ENCODE data around the gene TMEM120B.

Gene TMEM120B

DNA sequence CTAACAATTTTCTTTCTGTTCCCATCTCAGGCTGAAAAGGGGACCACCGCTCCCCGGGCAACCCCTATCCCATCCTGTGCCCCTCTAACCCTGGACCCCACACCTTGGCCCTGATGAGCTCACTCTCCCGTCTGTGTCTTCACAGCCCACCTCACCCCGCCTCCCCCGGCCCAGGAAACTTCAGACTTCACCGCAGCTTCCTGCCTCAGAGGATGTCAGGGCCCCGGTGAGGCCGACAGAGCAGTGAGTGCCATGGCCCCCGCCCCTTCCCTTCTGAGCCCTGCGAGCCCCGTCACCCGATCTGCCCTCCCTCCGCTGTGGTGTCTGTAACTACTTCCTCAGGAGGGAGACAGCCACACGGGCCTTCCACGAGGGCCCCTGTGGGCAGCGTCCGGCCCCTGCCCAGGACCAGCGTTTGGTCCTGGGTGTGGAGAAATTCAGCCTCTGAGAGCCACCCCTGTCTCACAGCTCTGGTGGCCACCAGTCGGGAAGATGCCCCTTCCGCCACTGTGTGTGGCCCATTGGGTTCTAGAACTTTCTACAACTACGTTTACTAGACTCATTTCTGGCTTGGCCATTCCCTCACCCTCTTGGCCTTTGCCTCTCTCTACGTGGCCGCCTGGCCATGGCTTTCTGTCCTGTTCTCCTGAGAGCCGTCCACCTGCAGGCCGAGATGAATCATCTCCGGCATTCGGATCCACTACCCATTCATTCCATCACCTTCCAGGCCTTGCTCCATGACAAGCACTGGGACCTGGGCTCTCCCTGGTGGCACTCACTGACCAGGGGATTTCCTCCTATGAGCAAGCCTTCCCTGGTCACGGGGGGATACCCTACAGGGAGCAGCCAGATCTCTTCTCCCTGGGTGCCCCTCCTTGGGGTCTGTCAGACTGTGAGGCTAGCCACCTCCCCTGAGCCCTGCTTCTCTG, 77.5 kb downstream of the TMEM120B start:
- in situ Hi-C loops (cut with MboI; ENCODE audit: low sequenced_read_pairs): loop anchor here (10.0 kb wide), 1 partner anchor 95 kb away; the partner anchor contains the start of gene PSMD9

DNA sequence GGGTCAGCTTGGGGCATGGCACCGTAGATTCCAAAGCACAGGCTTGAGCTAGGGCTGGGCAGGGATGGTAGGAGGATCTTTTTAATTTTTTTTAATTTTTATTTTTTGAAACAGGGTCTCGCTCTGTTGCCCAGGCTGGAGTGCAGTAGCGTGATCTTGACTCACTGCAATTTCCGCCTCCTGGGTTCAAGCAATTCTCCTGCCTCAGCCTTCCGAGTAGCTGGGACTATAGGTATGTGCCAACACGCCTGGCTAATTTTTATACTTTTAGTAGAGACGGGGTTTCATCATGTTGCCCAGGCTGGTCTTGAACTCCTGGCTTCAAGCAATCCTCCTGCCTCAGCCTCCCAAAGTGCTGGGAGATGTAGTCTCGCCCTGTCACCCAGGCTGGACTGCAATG, 78.2 kb downstream of the TMEM120B start:
- in situ Hi-C loops (cut with MboI; ENCODE audit: low sequenced_read_pairs): loop anchor here (10.0 kb wide), 1 partner anchor 94 kb away; the partner anchor contains the start of gene PSMD9

DNA sequence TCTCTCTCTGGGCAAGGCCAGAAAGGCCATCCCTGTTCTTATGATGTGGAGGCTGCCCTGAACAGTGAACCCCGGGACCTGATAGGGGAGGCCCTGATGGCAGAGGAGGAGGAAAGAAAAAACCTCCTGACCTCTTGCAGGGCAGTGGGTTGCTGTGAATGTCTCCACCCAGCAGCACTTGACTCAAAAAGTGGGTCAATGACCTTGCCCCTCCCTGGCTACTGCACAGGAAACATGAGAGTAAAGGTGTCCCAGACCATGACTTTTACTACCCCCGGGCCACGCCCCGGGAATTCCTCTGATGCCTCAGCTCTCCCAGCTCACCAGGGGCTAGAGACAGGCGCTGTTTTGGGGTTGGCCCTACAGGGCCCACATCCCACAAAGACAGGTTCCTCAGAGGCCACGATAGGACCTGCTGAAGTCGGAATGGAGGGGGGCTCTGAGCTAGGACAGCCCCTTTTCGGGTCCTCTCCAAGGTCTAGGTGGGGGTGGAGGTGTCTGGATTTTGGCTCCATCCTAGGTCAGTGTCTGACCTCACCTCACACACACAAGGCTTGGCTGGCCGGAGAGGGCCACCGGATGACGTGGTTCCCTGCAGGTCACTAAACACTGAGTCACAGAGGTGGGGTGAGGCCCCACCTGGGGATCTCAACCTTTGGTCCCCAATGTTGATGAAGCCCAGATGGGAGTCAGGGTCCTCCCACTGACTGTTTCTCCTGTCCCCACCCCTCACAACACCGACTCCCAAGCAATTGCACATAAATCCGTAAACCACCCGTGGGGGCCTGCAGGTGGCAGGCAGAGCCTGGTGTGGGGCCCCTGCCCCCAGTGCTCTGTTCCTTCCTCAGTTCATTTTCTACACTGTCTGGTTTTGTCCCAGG, 79.4 kb downstream of the TMEM120B start:
- in situ Hi-C loops (cut with MboI; ENCODE audit: low sequenced_read_pairs): loop anchor here (10.0 kb wide), 1 partner anchor 93 kb away; the partner anchor contains the start of gene PSMD9

DNA sequence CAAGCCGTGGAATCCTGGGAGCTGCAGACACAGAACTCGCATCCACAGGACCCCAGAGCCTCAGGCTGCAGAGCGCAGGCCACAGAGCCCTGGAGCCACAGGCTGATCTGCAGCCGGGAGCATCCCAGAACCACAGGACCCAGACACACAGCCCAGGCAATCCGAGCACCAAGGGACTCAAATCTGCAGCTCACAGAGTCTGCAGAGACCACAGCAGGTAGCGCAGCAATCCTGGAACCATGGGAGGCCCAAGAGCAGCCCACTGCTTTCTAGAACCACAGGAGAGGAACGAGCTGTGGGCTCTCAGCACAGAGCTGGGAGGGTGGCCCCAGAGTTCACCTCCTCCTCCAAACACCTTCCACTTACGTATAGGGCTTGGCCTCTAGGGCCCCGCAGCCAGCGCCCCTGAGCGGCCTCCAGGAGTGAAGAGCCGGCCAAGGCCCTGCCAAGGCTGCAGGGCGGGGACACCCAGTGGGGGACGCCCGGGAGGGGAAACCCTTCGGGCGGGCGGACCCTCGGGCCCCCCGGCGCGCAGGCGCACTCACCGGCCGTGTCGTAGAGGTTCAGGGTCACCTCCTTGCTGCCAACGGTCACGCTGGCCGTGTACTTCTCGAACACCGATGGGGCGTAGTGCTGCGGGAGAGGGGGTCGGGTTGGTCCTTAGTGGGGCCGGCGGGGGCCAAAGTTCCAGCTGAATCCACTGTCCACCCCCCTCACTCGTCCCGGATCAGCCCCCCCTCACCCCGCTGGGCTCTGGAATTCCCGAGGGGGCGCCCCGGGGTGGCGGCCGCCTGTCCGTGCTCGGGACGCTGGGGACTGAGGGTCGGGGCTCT, 80.3 kb downstream of the TMEM120B start:
- in situ Hi-C loops (cut with MboI; ENCODE audit: low sequenced_read_pairs): loop anchor here (10.0 kb wide), 1 partner anchor 92 kb away; the partner anchor contains the start of gene PSMD9

DNA sequence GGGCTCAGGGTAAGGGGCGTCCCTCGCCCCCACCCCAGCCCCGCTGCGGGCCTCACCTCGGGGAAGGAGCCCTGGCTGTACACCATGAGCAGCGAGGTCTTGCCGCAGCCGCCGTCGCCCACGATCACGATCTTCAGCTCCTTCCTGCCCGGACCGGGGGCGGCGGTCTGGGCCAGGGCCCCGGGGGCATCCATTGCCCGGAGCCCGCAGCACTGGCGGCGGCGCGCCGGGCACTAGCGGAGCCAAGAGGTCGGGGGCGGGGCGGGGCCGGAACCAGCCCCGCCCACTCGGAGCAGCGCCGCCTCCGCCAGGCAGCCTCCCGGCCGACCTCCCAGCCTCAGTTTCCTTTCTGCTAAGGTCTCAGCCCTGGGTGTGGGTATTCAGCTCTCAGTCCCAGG, 80.9 kb downstream of the TMEM120B start, which contains the start of gene RHOF:
Gene RHOF, minus strand, starts transcription at position 249 of the 398 bp plus-strand sequence. Its CDS starts 55 bp downstream, at position 194.
- in situ Hi-C loops (cut with MboI; ENCODE audit: low sequenced_read_pairs): loop anchor here (10.0 kb wide), 1 partner anchor 91 kb away; the partner anchor contains the start of gene PSMD9

DNA sequence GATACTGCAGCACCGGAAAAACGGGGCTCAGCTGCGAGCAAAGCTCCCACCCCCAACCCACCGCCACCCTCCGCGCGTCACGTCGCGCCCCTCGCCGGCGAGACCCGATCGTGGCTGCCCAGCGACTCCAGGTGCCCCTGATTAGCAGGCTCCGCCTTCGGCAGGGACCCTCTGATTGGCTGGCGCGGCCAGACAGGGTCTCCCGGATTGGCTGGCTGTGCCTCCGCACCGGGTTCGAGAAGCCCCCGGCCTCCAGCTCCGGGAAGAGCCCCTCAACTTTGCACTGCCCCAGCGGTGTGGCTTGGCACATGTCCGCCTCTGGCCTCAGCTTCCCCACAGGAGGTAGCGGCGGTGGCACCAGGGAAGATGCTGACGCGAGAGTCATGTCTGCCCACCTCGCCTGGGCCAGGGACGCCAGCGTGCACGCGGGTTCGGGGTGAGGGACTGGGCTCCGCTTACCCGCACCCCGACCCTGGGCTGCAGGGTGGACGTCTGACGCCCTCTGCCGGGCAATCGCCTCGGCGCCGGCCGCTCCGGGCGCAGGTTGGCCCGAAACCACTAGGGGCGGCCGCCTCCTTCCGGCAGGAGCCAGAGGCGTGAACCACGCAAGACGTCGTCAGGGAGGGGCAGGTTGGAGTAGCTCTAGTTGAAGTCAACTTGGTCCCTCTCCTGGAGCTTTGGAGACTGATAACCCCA, 81.4 kb downstream of the TMEM120B start:
- in situ Hi-C loops (cut with MboI; ENCODE audit: low sequenced_read_pairs): loop anchor here (10.0 kb wide), 1 partner anchor 91 kb away; the partner anchor contains the start of gene PSMD9

DNA sequence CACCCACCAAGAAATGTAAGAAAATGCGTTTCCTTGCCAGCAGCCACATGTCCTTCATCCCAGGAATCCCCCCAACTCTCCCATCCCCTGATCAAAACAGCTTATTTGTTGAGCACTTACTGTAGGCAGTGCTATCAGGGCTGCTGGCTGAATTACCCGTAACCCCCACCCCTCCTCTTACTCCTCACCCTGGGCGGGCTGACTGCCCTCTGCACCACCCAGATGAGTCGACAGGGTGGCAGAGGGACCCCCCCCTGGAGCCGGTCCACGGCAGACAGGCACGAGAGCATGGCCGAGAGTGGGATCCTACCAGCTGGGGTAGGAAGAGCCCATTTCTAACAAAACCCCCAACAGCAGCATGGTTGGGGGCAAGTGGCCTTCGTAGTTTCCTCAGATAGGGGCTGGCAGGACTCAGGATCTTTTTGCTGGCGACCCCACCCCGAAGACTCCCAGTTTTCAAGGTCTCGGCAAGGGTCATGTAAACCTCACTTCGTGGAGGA, 82.0 kb downstream of the TMEM120B start:
- in situ Hi-C loops (cut with MboI; ENCODE audit: low sequenced_read_pairs): loop anchor here (10.0 kb wide), 1 partner anchor 90 kb away; the partner anchor contains the start of gene PSMD9

DNA sequence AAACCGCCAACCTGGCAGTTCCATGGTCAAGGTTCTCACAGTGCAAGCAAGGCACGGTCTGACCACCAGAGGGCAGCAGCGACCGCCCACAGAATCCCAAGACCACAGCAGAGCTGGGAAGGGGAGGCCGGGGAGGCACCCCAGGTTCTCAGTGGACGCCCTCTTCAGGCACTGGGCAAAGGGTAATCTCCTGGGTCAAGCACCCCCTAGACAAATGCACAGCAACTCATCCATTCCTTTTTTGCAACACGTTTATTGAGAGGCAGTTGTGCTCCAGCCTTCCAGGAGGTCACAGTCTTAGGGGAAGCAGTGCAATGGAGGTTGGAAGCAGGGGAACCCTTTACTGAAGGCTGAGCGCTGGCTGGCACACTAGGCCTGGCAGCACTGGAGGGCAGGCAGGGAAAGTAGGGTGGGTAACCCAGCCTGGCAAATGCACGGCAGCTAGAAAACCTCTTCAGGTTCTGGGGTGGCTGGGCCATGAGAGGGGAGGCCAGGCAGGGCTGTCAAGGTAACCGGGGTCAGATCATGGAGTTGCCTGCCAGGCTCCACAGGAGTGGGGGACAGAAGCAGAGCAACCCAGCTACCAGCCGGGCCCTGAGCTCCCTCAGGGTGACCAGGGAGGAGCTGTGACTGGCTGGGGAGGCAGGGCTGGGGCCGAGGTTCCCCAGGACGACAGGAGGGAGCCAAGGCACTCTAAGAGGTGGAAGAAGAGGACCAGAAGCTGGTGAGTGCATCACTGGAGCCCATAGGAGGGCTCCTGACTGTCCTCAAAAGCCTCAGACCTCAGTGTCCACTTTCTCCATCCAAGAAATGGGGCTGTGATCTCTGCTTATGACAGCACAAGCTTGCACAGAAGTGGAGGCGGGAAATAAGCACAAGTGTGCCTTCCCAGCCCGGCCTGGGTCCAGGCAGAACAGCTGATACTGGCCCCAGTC, 82.7 kb downstream of the TMEM120B start:
- in situ Hi-C loops (cut with MboI; ENCODE audit: low sequenced_read_pairs): loop anchor here (10.0 kb wide), 1 partner anchor 90 kb away; the partner anchor contains the start of gene PSMD9

DNA sequence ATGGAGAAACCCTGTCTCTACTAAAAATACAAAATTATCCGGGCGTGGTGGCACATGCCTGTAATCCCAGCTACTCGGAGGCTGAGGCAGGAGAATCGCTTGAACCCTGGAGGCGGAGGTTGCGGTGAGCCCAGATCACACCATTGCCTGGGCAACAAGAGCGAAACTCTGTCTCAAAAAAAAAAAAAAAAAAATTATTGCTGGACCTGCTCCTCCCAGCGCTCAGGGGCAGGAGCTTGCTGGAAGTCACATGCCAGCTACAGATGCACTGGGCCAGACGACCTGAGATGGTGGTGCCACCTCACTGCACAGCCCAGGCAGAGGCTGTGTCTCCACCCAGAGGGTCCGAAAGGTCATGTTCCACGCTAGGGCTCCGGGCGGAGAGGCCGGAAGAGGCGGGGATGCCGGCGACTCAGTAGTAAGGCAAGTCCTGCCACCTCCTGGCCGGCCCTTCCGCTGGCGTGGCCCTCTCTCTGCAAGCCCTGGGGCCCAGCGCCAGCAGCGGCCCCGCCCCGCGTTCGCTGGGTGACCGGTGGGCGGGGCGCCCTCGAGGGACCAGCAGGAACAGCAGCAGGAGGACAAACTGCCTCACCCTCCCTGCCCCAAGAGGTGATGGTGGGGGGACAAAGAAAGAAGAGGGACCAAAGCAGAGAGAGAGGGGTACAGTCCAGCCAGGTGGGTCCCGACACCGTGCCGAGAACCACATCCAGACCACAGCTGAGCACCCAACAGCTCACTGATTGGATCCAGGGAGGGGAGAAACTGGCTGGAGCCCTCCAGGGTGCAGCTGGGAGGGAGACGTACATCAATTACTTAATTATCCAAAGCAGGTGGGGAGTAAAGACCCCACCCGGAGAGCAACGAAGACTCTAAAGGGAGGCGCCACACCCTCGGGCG, 84.6 kb downstream of the TMEM120B start:
- in situ Hi-C loops (cut with MboI; ENCODE audit: low sequenced_read_pairs): loop anchor here (10.0 kb wide), 1 partner anchor 88 kb away; the partner anchor contains the start of gene PSMD9

DNA sequence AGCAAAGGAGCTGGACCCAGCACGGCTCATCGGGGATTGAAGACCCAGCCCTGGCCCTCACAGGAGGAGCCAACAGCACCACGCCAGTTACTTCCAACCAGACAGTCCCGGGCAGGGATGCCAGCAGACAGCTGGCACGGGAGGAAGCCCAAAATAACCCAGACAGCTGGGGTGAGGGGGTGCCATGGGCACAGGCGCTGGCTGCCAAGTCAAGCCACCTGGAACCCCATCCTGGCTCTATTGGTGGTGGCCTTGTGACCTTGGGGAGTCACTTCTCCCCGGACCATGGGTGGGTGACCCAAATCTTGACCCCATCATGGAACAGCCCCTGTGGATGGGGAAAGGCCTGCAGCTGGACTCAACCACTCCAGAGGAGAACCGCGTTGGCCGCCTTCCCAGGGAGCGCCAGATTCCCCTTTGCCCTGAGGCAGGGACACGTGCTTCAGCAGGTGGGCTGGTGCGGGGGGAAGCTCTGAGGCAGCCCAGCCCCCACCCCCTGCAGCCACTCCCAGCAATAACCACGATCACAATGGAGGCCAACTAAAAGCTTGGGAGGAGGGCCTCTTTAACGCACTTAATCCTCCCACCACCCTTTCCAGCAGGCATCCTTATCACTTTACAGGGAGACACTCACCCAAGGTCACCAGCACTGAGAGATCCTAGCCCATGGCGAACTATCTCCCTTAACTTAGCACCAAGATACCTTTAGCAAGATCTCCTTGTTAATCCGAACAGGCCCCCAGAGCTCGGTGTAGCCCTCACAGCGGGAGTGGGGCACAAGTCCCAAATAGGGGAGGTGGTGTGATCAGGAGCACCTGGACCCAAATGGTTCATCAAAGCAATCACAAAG, 85.6 kb downstream of the TMEM120B start:
- in situ Hi-C loops (cut with MboI; ENCODE audit: low sequenced_read_pairs): loop anchor here (10.0 kb wide), 1 partner anchor 87 kb away; the partner anchor contains the start of gene PSMD9

DNA sequence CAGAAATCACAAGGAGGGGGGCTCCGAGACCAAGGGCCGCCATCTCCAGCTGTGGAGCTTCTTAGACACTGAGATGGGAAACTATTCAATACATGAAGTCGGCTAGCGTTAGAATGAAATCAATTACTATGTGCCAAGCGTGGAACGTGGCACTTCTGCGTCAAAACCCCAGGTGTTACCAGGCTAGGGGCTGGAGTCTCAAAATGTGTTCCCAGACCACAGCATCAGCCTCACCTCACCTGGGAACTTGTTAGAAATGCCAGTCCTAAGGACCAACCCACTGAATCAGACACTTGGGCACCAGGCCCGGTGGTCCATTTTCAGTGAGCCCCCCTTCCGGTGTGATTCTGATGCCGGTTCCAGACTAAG, 86.2 kb downstream of the TMEM120B start:
- in situ Hi-C loops (cut with MboI; ENCODE audit: low sequenced_read_pairs): loop anchor here (10.0 kb wide), 1 partner anchor 86 kb away; the partner anchor contains the start of gene PSMD9

DNA sequence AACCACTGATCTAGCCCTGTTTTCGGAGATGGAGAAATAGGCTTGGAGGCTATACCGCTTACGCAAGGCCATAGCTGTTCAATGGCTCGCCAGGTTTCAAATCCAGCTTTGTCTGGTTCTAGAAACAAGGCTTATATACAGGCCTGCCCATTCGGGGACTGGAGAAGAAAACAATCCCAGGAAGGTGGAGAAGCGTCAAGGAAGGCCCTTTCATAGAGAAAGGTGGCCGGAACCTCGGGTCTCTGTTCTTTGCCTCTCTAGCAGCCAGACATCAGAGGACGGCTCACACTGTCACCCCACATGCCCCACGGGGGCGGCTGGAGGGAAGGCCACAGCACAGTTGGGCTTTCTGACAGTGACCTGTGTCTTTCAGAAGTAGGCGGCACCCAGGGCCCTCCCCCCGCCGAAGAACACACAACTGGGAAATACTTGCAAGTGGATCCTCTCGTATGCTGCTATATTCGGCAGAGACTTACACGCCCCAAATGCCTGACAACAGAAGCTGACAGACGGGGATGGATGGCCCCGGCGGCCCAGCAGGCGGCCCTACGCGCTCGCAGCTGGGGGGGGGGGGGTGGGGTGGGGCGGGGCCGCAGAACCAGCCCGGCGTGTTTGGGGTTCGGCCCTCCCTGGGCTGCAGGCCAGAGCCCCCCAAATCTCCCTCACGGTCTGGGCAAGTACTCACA, 86.7 kb downstream of the TMEM120B start:
- in situ Hi-C loops (cut with MboI; ENCODE audit: low sequenced_read_pairs): loop anchor here (10.0 kb wide), 1 partner anchor 86 kb away; the partner anchor contains the start of gene PSMD9

DNA sequence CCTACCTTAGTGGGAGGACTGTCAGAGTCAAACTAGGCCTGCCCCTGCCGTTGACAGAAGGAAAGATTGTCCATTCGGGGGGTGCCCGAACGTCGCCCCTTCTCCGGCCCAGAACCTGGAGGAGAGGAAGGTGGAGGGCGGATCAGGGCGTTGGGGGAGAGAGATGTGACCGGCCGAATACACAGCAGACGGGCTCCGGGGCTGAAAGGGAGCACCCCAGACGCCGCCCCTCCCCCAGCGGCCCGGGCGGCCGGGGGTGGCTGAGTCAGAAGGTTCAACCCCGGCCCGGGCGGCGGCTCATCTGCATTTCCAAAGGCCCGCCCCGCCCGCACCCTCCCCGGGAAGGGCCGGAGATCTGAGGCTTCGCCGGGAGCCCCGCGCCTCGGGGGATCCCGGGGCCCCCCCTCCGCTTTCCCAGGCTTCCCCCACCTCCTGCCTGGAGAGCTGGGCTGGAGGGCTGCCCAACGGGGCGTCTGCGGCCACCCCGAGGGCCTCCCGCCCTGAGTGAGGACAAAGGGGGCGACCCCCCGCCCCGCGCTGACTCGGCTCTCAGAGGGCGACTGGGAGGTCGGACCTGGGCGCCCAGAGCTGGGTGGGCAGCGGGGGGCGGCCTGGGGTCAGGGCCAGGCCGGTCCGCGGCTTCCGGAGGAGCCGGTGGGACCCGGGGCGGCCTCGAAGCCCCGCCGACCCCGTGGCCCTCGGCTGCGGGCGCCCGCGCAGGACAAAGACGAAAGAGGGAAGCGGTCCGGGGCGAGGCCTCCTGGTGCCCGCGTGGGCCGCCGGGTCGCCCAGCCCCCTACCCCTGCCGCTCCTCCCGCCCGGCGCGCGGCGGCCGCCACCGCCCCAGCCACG, 87.5 kb downstream of the TMEM120B start:
- in situ Hi-C loops (cut with MboI; ENCODE audit: low sequenced_read_pairs): loop anchor here (10.0 kb wide), 1 partner anchor 85 kb away; the partner anchor contains the start of gene PSMD9

Data from HL-60/S4 treated with retinoic acid at 250 ng/mL for 4 days and 3 days (cell line).